ENCODE data around the gene SBF2.

GRCh38 chr11:10232756-10233155 lies 61.3 kb downstream of the SBF2 start:
- TF ChIP-seq, protein P1, sequence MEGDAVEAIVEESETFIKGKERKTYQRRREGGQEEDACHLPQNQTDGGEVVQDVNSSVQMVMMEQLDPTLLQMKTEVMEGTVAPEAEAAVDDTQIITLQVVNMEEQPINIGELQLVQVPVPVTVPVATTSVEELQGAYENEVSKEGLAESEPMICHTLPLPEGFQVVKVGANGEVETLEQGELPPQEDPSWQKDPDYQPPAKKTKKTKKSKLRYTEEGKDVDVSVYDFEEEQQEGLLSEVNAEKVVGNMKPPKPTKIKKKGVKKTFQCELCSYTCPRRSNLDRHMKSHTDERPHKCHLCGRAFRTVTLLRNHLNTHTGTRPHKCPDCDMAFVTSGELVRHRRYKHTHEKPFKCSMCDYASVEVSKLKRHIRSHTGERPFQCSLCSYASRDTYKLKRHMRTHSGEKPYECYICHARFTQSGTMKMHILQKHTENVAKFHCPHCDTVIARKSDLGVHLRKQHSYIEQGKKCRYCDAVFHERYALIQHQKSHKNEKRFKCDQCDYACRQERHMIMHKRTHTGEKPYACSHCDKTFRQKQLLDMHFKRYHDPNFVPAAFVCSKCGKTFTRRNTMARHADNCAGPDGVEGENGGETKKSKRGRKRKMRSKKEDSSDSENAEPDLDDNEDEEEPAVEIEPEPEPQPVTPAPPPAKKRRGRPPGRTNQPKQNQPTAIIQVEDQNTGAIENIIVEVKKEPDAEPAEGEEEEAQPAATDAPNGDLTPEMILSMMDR (IDR thresholded peaks at IDR 0.05; ENCODE audit: insufficient read depth, low read length), result no peak
- no peak for TF ChIP-seq GABPA (IDR thresholded peaks at IDR 0.05; ENCODE audit: low read depth)
